H54 (cell line): ENCODE measurements around the gene ZBTB20.

Source experiments
- DNase-seq: peaks from one replicate; pipeline ENCODE4 v3.0.0; 2011; ENCODE audit warnings: low spot score, mixed read lengths; ENCODE audit not compliant: insufficient read length
- FAIRE-seq: peaks from 3 replicates; lab custom pipeline; 2011; peaks lifted over from hg19 to GRCh38; lab: Jason Lieb, UNC
- POLR2A ChIP-seq: IDR thresholded peaks from 2 replicates; pipeline ENCODE4 v1.6.1; 2011; ENCODE audit warnings: low read depth, mild to moderate bottlenecking, low read length

Gene ZBTB20

DNA sequence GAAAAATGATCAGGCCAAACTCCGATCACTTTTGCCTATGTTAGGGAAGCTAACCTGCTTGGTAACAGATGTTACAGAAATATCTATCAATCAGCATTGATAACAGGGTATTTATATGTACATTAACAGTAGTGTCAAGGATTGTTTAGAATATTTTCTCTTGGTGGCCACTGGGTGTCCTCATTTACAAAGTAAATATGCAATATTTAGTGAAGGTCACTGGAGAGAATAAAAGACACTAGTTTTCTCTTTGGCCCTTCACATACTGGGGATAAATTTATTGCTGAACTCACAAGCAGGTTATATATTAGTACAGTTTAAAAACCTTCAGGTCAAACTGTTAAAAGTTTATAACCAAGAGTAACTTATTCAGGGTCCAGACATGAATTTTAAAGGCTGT lies 784.3 kb downstream of the ZBTB20 start:
- DNase-seq = no peak
- peak; percentile 69 for FAIRE-seq
- TF ChIP-seq POLR2A = no peak

GRCh38 chr3:114361391-114361790 lies 785.7 kb downstream of the ZBTB20 start:
- no peak for DNase-seq
- FAIRE-seq = no peak
- no peak for TF ChIP-seq POLR2A

DNA sequence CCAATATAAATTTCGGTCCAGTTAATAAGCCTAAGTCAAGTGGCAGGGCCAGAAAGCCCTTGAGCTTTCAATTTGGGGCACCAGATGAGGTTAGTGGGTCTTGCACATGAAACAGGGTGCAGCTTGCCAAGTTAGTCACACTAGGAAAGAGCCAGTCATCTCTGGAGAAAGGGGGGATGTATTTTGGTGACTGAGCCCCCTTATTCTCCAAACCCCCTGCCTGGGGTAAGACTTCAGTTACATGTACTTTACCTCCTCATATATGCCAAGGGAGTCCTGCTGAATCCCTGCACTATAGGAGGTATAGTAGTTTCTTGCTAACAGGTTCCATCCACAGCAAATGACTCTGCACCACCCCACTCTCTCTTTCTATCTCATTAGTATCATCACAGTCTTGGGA lies 790.6 kb downstream of the ZBTB20 start:
- FAIRE-seq (no peak), DNase-seq (no peak)
- TF ChIP-seq POLR2A = no peak

- no peak for FAIRE-seq
- no peak for DNase-seq
- TF ChIP-seq POLR2A = no peak
Observed at GRCh38 chr3:114356066-114356465, 791.0 kb downstream of the ZBTB20 start.

- TF ChIP-seq POLR2A = no peak
- DNase-seq = no peak
- FAIRE-seq = no peak
Observed at GRCh38 chr3:114355653-114356052, 791.4 kb downstream of the ZBTB20 start.

GRCh38 chr3:114351822-114352145 lies 795.3 kb downstream of the ZBTB20 start:
- TF ChIP-seq POLR2A = no peak
- DNase-seq (no peak), FAIRE-seq (no peak)

- DNase-seq (no peak), FAIRE-seq (no peak)
- TF ChIP-seq POLR2A = no peak
Observed at GRCh38 chr3:114351123-114351821, 795.8 kb downstream of the ZBTB20 start.

- FAIRE-seq = no peak
- no peak for DNase-seq
- no peak for TF ChIP-seq POLR2A
Observed at GRCh38 chr3:114350690-114351089, 796.4 kb downstream of the ZBTB20 start.

DNA sequence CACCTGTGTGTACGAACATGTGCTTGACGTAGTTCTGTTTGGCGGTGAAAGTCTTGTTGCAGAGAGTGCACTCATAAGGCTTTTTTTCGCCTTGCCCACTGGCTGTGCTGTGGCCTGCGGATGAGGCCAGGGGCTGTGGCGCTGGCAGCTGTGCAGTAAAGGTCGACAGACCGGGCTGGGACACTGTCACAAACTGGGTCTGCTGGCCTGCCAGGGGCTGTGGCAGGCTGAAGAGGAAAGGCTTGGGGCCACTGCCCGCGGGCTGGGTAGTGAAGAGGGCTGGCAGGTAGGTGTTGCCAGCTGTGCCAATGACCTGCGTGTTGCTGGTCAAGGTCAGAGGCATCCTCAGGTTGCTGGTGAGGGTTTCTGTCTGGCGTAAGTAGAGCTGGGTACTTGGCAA lies 796.8 kb downstream of the ZBTB20 start:
- FAIRE-seq = no peak

GRCh38 chr3:114344492-114344891 lies 802.6 kb downstream of the ZBTB20 start:
- DNase-seq (no peak), FAIRE-seq (no peak)
- TF ChIP-seq POLR2A = no peak

More for the DNA sequence above, 796.8 kb downstream of the ZBTB20 start:
- no peak for TF ChIP-seq POLR2A
- no peak for DNase-seq

- TF ChIP-seq POLR2A = no peak
- no peak for FAIRE-seq
- no peak for DNase-seq
Observed at GRCh38 chr3:114338651-114339357, 808.3 kb downstream of the ZBTB20 start.

- DNase-seq (no peak), FAIRE-seq (no peak)
- no peak for TF ChIP-seq POLR2A
Observed at GRCh38 chr3:114336857-114337256, 810.2 kb downstream of the ZBTB20 start.

DNA sequence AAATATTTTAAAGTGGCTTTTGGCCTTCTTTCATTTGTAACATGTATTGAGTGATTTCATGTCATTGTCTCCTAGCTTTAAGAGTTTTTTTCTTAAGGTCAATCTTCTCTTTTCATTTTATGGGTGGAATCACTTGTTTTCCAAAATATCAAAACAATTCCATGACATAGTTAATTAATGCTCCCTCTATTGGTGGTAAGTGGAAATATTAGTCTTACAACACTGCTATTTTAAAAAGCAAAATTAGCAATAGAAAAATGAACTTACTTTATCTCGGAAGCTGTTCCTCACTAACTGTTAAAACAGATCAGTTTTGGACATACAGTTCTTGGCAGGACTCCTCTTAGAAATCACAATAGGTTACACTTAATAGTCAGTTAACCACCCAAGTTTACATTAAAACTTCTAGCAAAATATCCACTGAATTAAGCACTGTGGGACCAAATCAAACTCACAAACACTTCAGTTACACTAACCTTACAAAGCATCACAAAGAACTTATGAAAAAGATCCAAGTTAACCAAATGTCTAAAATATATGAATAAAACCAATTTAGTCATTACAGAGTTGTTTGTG lies 810.9 kb downstream of the ZBTB20 start:
- DNase-seq = no peak
- peak; percentile 36 for FAIRE-seq
- no peak for TF ChIP-seq POLR2A

DNA sequence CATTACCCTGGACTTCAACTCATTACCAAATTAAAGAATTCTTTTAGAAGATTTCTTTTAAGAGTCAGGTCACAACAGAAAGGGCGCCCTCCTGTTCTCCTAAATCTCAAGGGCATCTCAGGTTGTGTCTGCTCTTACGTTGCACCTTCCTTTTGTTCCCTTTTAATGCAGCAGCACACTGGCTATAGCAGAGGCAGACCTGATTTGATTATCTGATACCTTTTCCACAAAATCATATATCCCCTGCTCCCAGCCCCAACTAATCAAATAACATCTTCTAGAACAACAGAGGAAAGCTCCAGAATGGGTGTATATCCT lies 813.2 kb downstream of the ZBTB20 start:
- DNase-seq (no peak), FAIRE-seq (no peak)
- TF ChIP-seq POLR2A = no peak
